DMS114 treated with DMSO at 0.1 percent for 48 hours (cell line): ENCODE measurements around the gene FANCI.
"Not testable (repeated sequence)": the region's sequence is repeated elsewhere in the genome, so short reads cannot be mapped to it uniquely, and the experiment has no call there.

Source experiments
- DNase-seq: peaks from one replicate; lab custom pipeline; 2025; ENCODE audit not compliant: unreplicated experiment; lab: John Stamatoyannopoulos, UW

FANCI gene

GRCh38 chr15:89221543-89221942 is 22.2 kb upstream of the FANCI start, which contains the start of gene RLBP1:
RLBP1 (minus strand) TSS chr15:89221579; CDS start chr15:89218975, 2,604 bp downstream.
- DNase-seq, result no peak

DNA sequence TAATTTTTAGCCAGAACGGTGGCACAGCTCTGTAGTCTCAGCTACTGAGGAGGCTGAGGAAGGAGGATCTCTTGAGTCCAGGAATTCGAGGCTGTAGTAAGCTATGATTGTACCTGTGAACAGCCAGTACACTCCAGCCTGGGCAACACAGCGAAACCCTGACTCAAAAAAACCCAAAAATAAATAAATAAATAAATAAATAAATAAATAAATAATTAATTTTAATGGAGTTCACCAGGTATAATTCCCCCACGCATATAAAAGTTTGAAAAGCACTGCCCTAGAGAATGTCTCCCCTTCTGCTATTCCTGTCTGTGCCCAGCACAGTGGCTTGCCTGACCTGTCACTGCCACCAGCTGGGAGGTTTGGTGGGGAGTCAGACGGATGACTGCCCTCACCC is 18.2 kb upstream of the FANCI start:
- DNase-seq, result no peak

DNA sequence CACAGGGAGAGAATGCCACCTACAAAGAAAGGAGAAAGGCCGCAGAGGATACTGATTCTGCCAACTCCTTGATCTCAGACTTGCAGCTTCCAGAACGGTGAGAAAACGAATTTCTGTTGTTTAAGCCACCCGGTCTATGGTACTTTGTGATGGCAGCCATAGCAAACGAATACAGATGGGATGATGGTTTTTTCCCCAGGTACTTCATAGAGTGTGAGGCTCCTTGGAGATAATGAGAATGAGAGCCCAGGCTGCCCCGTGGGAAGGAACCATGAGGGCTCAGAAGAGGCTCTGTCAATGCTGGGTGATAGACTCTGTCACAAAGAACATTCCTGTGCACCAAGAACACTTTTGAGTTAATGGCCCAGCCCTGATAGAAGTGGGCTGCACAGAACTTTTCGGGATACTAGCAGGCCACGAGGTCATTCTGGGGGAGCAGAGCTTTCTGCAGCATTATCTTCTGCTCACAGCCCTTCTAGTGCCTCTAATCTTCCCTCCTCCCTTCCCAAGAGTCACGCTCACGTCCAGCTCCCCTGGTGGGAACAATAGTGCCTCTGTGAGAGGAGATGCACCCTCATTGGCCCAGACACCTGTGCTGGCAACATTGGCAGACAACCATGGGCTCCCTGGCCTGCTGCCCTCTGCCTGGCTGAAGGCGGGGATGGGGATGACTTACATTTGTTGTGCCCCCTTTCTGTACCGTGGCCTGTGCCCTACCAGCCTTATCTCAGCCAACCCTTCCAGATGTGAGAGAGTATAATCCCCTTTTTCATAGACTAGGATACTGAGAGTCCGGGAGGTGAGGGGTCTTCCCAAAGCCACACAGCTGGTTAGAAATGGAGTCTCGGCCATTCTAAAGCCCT is 17.2 kb upstream of the FANCI start:
- no peak for DNase-seq

DNA sequence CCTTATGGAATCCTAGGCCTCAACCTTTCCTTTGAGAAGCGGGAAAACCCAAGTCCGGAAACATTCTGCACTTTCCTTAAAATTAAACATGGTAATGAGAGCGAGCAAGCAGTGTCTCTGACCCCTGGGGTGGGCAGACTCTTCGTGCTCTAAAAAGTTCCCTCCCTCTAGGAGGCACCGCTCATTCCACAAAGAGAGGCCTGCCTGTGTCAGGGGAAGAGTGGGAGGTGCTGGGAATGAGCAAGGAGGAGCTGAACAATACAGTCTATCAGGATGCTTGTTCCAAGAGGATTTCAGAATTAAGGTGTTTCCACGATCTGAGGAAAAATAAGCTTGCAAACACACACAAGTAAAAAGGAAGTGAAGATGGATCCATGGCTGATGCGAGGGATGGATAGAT is 16.4 kb upstream of the FANCI start:
- DNase-seq, result no peak

- no peak for DNase-seq
Measured at GRCh38 chr15:89230277-89230676, 13.5 kb upstream of the FANCI start.

DNA sequence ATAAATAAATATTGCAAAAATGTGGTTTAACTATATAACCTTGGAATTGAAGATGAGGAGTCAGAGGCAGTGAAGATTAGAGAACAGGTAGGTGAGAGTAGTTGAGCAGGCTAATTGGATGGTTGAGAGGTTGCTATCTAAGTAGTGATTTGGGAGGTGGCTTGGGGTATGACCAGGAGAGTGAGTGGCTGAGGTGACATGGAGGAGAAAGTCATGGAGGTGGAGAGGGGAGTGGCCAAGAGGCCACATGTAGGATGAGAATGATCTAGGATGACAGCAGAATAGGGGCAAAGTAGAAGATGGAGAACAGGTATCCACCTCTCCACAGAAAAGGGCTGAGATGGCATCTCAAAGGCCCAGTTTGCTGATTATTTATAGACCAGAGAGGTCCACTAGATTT is 11.9 kb upstream of the FANCI start:
- no peak for DNase-seq

GRCh38 chr15:89239883-89240810 is 3.6 kb upstream of the FANCI start:
- not testable (repeated sequence) for DNase-seq

DNA sequence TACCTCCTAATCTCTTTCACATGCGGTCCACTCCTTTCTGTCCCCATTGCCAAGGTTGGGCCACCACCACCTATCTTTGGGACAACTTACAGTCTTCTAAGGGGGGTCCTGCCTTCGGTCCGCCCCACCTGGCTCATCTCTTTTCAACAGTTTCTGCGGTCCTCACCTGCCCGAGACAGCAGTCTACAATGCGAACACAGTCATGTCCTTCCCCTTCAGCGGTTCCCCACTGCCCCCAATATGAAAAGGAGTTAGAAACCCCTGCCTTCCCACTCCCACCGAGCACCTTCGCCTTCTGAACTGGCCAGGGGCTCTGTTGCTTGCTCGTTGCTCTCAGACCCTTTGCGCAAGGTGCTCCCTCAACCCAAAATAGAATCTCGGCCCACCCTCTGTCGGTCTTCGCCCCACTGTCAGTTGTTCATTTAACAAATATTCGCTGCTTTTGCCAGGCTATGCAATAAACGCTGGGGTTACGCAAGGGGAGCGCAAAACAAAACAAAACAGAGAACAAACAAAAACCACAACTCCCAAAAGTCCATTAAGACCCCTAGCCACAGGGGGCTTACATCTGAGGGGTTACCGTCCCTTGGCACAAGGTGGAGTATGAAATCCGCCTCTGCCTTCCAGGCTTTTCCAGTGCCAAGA is 611 bp upstream of the FANCI start:
- no peak for DNase-seq

- peak; percentile 47 for DNase-seq
Measured at GRCh38 chr15:89244574-89244903, 760 bp downstream of the FANCI start.

DNA sequence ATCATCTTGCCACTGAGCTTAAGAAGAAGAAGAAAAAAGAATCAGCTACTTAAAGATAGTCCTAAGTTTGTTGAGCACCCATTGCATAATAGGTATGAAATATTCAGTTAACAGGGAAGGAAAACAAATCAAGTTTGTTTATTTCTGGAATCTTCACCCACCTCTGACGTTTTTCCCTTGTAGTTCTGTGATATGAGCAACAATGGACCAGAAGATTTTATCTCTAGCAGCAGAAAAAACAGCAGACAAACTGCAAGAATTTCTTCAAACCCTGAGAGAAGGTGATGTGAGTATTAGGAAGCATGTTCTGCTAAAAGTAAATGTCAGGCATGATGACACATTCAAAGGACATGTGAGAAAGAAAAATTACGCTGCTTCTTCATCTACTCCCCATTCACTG is 3.7 kb downstream of the FANCI start:
- DNase-seq, result no peak

GRCh38 chr15:89248584-89248983 is 4.8 kb downstream of the FANCI start:
- DNase-seq, result no peak

- not testable (repeated sequence) for DNase-seq
Measured at GRCh38 chr15:89250142-89250541, 6.4 kb downstream of the FANCI start.

DNA sequence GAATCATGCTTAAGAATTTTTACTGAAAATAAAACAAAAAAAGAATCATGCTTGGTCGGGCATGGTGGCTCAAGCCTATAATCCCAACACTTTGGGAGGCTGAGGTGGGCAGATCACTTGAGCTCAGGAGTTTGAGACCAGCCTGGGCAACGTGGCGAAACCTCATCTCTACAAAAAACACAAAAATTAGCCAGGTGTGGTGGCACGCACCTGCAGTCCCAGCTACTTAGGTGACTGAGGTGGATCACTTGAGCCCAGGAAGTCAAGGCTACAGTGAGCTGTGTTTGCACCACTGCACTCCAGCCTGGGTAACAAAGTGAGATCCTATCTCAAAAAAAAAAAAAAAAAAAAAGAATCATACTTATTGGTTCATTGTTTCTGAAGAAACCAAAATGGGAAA is 33.5 kb downstream of the FANCI start:
- DNase-seq, result not testable (repeated sequence)

DNA sequence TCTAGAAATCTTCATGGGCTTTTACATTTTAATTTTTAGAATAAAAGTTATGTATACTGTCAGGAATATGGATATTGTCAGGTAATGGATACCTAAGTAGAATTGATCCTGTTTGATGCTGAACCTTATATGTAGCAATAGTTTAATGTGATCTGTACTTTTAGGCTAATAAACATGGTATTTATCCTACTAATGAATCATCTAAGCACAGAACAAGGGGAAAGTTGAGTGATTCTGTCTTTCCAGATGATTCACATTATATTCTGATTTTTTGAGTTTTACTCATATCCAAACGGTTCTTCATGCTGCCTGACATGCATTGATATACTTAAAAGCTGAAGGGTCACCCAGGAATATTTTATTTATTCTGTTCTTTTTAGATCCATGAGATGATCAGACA is 34.5 kb downstream of the FANCI start:
- DNase-seq, result no peak

- no peak for DNase-seq
Measured at GRCh38 chr15:89282631-89283030, 38.9 kb downstream of the FANCI start.

GRCh38 chr15:89283201-89283600 is 39.4 kb downstream of the FANCI start:
- DNase-seq, result no peak

- DNase-seq, result no peak
Measured at GRCh38 chr15:89291934-89292438, 48.2 kb downstream of the FANCI start.

DNA sequence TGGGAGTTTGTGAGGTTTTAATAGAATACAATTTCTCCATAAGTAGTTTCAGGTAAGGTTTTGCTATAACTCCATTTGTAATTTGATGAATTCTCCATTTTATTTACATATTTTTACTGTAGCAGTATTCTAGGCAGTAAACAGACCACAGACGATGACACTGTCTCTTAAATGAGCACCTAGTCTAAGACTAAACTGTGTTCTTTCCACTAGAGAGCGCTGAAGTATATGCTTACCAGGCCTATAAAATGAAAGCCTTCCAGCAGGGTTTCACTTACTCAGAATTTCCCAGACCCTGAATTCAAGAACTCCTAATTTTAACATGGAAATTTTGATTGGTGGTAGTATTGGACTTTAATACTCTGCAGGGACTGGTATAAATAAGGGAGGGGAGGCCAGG is 49.2 kb downstream of the FANCI start:
- no peak for DNase-seq

DNA sequence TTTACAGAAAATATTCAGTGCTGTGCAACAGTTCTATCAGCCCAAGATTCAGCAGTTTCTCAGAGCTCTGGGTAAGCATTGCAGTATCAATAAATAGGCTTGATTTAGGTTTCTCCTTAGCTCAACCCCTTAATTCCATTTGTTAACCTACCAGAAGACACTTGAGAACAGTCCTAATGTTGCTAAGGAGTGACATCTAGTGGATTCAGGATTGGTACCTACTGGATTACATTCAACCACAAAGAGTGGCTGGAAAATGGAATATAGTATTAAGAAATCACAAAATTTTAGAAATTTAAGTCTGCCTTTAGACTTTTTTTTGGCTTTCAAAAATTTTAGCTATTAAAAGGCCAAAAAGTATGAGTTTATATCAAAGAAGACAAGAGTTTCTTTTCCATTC is 56.1 kb downstream of the FANCI start:
- DNase-seq, result peak; percentile 51

GRCh38 chr15:89301304-89302089 is 57.7 kb downstream of the FANCI start:
- no peak for DNase-seq

DNA sequence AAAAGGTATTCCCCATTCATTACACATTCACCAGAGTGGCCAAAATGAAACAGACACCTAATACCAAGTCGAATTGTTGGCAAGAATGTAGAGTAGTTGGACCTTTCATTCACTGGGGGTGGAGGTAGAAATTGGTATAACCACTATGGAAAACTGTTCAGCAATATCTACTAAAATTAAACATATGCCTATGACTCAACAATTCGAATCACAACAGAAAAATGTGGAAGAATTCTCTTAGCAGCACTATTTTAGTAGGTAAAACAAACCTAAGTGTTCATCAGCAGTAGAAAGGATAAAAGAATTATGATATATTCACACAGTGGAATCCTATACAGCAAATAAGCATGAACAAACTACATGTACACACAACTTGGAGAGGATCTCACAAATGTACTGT is 60.2 kb downstream of the FANCI start:
- no peak for DNase-seq
